HG02981 (cell line): ENCODE results near the gene FOS.
A peak's percentile ranks its signal among the peaks of the same experiment; 100 is the strongest.
"Not testable (repeated sequence)": the region's sequence is repeated elsewhere in the genome, so short reads cannot be mapped to it uniquely, and the experiment has no call there.

ENCODE experiments used
- ATAC-seq: cut with Tn5 transposase; IDR thresholded peaks from one replicate; pipeline ENCODE4 v1.9.1; 2021; ENCODE audit warnings: mild to moderate bottlenecking, moderate library complexity; ENCODE audit not compliant: unreplicated experiment

The FOS gene

GRCh38 chr14:75278422-75279152, at the start of gene FOS:
FOS (plus strand) TSS chr14:75278828; CDS start chr14:75278983, 155 bp downstream.
- ATAC-seq = peak; percentile 63

GRCh38 chr14:75229661-75230139, 48.9 kb upstream of the FOS start:
- no peak for ATAC-seq

GRCh38 chr14:75230140-75230792, 48.4 kb upstream of the FOS start:
- ATAC-seq = peak; percentile 32

- ATAC-seq = peak; percentile 72
Measured at GRCh38 chr14:75231320-75231719, 47.3 kb upstream of the FOS start.

GRCh38 chr14:75232191-75232590, 46.4 kb upstream of the FOS start:
- ATAC-seq = no peak

- no peak for ATAC-seq
Measured at GRCh38 chr14:75232597-75232996, 46.0 kb upstream of the FOS start.

GRCh38 chr14:75234173-75235115, 44.2 kb upstream of the FOS start:
- ATAC-seq = no peak

GRCh38 chr14:75235198-75235597, 43.4 kb upstream of the FOS start:
- ATAC-seq = not testable (repeated sequence)

GRCh38 chr14:75236467-75236866, 42.2 kb upstream of the FOS start:
- ATAC-seq = no peak

- no peak for ATAC-seq
Measured at GRCh38 chr14:75236901-75237419, 41.7 kb upstream of the FOS start.

- no peak for ATAC-seq
Measured at GRCh38 chr14:75238756-75239455, 39.7 kb upstream of the FOS start.

- no peak for ATAC-seq
Measured at GRCh38 chr14:75240781-75241180, 37.8 kb upstream of the FOS start.

GRCh38 chr14:75242546-75243273, 35.9 kb upstream of the FOS start:
- no peak for ATAC-seq

GRCh38 chr14:75244121-75244520, 34.5 kb upstream of the FOS start:
- no peak for ATAC-seq

GRCh38 chr14:75246546-75247285, 31.9 kb upstream of the FOS start:
- no peak for ATAC-seq

- no peak for ATAC-seq
Measured at GRCh38 chr14:75247286-75247922, 31.2 kb upstream of the FOS start.

- no peak for ATAC-seq
Measured at GRCh38 chr14:75247939-75248338, 30.7 kb upstream of the FOS start.

- peak; percentile 76 for ATAC-seq
Measured at GRCh38 chr14:75249251-75249957, 29.2 kb upstream of the FOS start.
